ENCODE data around the gene UBA5. TPM values are rescaled to one million over a fixed set of nuclear protein-coding genes. Genes with fewer than 3 reads are reported as not detected.

The UBA5 gene
- total RNA-seq, 4 donors from 2014 or later, result 19.9 to 50.9 (median 34.4) TPM

DNA sequence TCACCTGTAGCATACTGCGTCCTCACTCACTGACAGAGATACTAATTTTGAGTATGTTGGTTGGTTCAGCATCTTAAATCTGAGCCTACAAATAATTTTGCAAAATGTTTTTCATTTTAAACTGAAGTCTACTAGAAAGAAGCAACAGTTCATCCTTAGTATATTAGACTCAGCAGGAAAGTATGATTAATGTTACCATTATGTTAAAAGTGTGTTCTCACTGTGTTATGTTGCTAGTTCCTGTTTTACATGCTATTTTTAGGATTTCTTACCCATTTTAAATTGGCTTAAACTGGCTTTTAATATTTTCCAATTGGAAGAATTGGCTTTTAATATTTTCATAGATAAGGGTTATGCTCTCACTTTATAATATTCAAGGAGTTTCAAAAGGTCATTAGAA is 37.4 kb upstream of the UBA5 start:
- H3K9me3 ChIP-seq, result peaks cover 0 to 4% (median 0%) of the 10 kb centered on the region in 4 donors
- no peak overlapping the region for H3K4me3 ChIP-seq
- TF ChIP-seq POLR2A (IDR thresholded peaks at IDR 0.05) (no peak), EP300 (IDR thresholded peaks at IDR 0.05) (no peak)
- TF ChIP-seq, protein P1, sequence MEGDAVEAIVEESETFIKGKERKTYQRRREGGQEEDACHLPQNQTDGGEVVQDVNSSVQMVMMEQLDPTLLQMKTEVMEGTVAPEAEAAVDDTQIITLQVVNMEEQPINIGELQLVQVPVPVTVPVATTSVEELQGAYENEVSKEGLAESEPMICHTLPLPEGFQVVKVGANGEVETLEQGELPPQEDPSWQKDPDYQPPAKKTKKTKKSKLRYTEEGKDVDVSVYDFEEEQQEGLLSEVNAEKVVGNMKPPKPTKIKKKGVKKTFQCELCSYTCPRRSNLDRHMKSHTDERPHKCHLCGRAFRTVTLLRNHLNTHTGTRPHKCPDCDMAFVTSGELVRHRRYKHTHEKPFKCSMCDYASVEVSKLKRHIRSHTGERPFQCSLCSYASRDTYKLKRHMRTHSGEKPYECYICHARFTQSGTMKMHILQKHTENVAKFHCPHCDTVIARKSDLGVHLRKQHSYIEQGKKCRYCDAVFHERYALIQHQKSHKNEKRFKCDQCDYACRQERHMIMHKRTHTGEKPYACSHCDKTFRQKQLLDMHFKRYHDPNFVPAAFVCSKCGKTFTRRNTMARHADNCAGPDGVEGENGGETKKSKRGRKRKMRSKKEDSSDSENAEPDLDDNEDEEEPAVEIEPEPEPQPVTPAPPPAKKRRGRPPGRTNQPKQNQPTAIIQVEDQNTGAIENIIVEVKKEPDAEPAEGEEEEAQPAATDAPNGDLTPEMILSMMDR (IDR thresholded peaks at IDR 0.05), result no peak
- no peak overlapping the region for H3K27ac ChIP-seq
- H3K36me3 ChIP-seq, result peaks cover 0 to 67% (median 6%) of the 10 kb centered on the region in 3 donors
- H3K27me3 ChIP-seq, result no peaks in the 10 kb centered on the region
- no peaks in the 10 kb centered on the region for H3K4me1 ChIP-seq
- WGBS, 2 donors, result 93% methylated on average over 1 of the region's 1 CpG
- DNase-seq (ENCODE audit: low spot score in 2 of 2), result no peak

DNA sequence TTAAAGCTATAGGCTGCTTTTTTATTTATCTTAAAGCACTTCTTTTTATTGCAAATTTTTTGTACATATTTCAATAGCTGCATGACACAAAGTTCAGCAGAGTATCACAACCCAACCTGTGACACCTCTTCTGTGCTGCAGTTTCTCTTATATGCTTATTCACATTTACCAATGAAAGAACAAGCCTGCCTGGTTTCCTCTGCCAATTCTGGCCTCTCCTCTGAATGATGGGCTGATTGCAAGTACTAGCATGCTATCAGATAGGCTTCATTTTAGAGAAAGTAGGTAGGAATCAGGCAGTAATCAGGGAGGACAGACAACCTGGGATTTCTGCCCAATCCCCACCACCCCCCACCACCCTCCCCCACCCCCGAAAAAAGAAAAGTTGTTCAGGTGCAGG is 36.5 kb upstream of the UBA5 start:
- WGBS, 2 donors, result 100% methylated on average over 1 of the region's 1 CpG
- no peak overlapping the region for H3K27ac ChIP-seq

DNA sequence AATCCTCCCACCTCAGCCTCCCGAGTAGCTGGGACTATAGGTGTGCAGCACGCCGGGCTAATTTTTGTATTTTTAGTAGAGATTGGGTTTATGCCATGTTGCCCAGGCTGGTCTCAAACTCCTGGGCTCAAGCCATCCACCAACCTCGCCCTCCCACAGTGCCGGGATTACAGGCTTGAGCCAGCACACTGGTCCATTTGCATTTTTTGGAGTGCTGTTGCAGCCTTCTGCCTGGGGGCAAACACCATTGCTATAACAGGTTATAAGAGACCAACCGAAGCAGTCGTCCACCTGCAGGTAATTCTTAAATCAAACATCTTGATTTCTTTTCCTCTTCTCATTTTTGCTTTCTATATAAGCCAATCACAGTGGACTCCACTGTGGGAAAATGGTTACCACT is 35.3 kb upstream of the UBA5 start:
- no peaks in the 10 kb centered on the region for H3K4me1 ChIP-seq
- no peaks in the 10 kb centered on the region for H3K27me3 ChIP-seq
- peaks cover 0 to 4% (median 0%) of the 10 kb centered on the region in 4 donors for H3K9me3 ChIP-seq
- H3K36me3 ChIP-seq, result peaks cover 0 to 69% (median 6%) of the 10 kb centered on the region in 3 donors
- H3K27ac ChIP-seq, result no peak overlapping the region
- WGBS, 2 donors, result 93 to 94% methylated on average over 7 of the region's 7 CpGs
- H3K4me3 ChIP-seq, result no peak overlapping the region
- DNase-seq (ENCODE audit: low spot score in 2 of 2), result no peak
- TF ChIP-seq POLR2A (IDR thresholded peaks at IDR 0.05), result no peak
- TF ChIP-seq EP300 (IDR thresholded peaks at IDR 0.05), result no peak
- TF ChIP-seq, protein P1 (IDR thresholded peaks at IDR 0.05), result no peak

More for the DNA sequence above, 36.5 kb upstream of the UBA5 start:
- H3K4me1 ChIP-seq, result no peaks in the 10 kb centered on the region
- H3K27me3 ChIP-seq, result no peaks in the 10 kb centered on the region
- no peak overlapping the region for H3K4me3 ChIP-seq
- H3K36me3 ChIP-seq, result peaks cover 0 to 73% (median 6%) of the 10 kb centered on the region in 3 donors
- peaks cover 0 to 4% (median 0%) of the 10 kb centered on the region in 4 donors for H3K9me3 ChIP-seq
- DNase-seq (ENCODE audit: low spot score in 2 of 2), result no peak
- no peak for TF ChIP-seq EP300 (IDR thresholded peaks at IDR 0.05)
- no peak for TF ChIP-seq POLR2A (IDR thresholded peaks at IDR 0.05)
- TF ChIP-seq, protein P1 (IDR thresholded peaks at IDR 0.05), result no peak

DNA sequence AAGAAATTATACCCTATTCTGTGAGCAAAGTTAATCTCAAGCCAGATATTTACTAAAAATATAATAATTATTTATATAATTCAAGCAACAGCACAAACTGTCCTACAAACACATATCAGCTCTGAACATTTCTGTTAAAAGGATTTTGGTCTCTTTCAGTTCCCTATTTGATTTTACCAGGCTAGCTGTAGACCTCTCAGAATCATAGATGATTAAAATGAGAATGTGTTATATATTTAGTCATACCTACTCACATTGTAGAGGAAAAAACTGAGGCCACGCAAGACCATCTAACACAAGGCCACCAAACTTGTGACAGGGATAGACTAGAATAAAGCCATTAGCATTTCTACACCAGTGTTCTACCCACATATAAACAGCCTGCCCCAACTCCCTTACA is 34.5 kb upstream of the UBA5 start:
- DNase-seq (ENCODE audit: low spot score in 2 of 2), result no peak
- TF ChIP-seq, protein P1 (IDR thresholded peaks at IDR 0.05), result no peak
- TF ChIP-seq EP300 (IDR thresholded peaks at IDR 0.05) (no peak), POLR2A (IDR thresholded peaks at IDR 0.05) (no peak)
- peaks cover 0 to 4% (median 0%) of the 10 kb centered on the region in 4 donors for H3K9me3 ChIP-seq
- no peaks in the 10 kb centered on the region for H3K4me1 ChIP-seq
- H3K27me3 ChIP-seq, result no peaks in the 10 kb centered on the region
- H3K36me3 ChIP-seq, result peaks cover 0 to 61% (median 6%) of the 10 kb centered on the region in 3 donors
- no peak overlapping the region for H3K4me3 ChIP-seq
- WGBS, 2 donors, result 87 to 100% methylated on average over 1 of the region's 1 CpG
- no peak overlapping the region for H3K27ac ChIP-seq

DNA sequence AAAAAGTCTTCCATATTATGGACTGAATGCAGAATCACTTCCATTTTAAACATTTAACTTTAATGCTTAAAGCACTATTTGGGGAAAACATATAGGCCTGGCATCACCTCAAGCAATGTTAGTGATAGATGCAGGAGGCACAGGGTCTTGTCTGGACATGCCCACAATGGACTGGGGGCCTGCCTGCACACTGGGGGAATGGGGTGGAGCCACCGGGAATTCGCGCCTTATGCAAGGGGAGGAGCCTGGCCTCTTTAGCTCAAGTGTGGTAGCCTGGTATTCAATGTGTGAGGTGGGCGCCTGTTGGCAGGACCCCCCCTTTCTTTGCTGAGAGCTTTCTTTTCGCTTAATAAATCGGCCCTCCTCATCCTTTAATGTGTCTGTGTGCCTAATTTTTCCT is 33.2 kb upstream of the UBA5 start:
- Histone ChIP-seq H3K36me3 (peaks cover 0 to 49% (median 6%) of the 10 kb centered on the region in 3 donors), H3K27ac (no peak overlapping the region), H3K27me3 (no peaks in the 10 kb centered on the region), H3K4me1 (no peaks in the 10 kb centered on the region), H3K9me3 (no peaks in the 10 kb centered on the region), H3K4me3 (no peak overlapping the region)
- no peak for DNase-seq (ENCODE audit: low spot score in 2 of 2)
- TF ChIP-seq, protein P1 (IDR thresholded peaks at IDR 0.05), result no peak
- TF ChIP-seq POLR2A (IDR thresholded peaks at IDR 0.05), result no peak
- no peak for TF ChIP-seq EP300 (IDR thresholded peaks at IDR 0.05)
- 96 to 97% methylated on average over 6 of the region's 6 CpGs for WGBS, 2 donors
